Panc1 (cell line): ENCODE measurements around the gene TARBP2. TPM values are rescaled to one million over a fixed set of nuclear protein-coding genes. Genes with fewer than 3 reads are reported as not detected.
"Not testable (repeated sequence)": the region's sequence is repeated elsewhere in the genome, so short reads cannot be mapped to it uniquely, and the experiment has no call there.

Source experiments
- ATAC-seq: fragments of 200-7000 bp; cut with Tn5 transposase; 2 replicates; pipeline ENCODE4 v1.9.1; 2020; ENCODE audit warnings: mild to moderate bottlenecking, moderate library complexity
- BruUV-seq: library from RNA; stranded (reverse); fragments of 400-500 nt; replicated peaks from 2 replicates; lab custom pipeline; 2021; lab: Mats Ljungman, UMichigan
- CTCF ChIA-PET: fragments of 300-600 bp; sonication (Branson Sonifier 250); formaldehyde crosslinking; loops from one replicate; lab custom pipeline; 2022; ENCODE audit warnings: antibody characterized with exemption; lab: Charles Lee
- POLR2A ChIA-PET: fragments of 300-600 bp; sonication (Branson Sonifier 250); formaldehyde crosslinking; loops from one replicate; lab custom pipeline; 2022; ENCODE audit warnings: antibody characterized with exemption; lab: Charles Lee
- DNase-seq: peaks from one replicate; pipeline ENCODE4 v3.0.0-alpha.2; 2010; ENCODE audit warnings: low read depth, low spot score
- H3K27ac ChIP-seq: 2 replicates; pipeline ENCODE4 v1.5.1; 2011; ENCODE audit warnings: mild to moderate bottlenecking, low read length, inconsistent platforms
- H3K27me3 ChIP-seq: fragments of 200-500 bp; sonication (Bioruptor generic); 2 replicates; pipeline ENCODE4 v1.6.0; 2014; ENCODE audit warnings: low read length, inconsistent platforms; ENCODE audit not compliant: control insufficient read depth, insufficient read depth
- H3K36me3 ChIP-seq: fragments of 200-500 bp; sonication (Bioruptor generic); 2 replicates; pipeline ENCODE4 v1.5.1; 2014; ENCODE audit warnings: inconsistent platforms, mild to moderate bottlenecking, low read length, moderate library complexity; ENCODE audit not compliant: control insufficient read depth, insufficient read depth
- H3K4me1 ChIP-seq: 2 replicates; pipeline ENCODE4 v1.5.1; 2011; ENCODE audit warnings: inconsistent platforms, mild to moderate bottlenecking, low read length, moderate library complexity; ENCODE audit not compliant: control insufficient read depth, insufficient read depth
- H3K4me3 ChIP-seq, 2 experiments: 2 replicates each; pipeline ENCODE4 v1.5.1; 2011 to 2012; ENCODE audit warnings: low read depth in 2 of 2, low read length in 2 of 2, mild to moderate bottlenecking in 2 of 2, inconsistent platforms in 1 of 2, moderate library complexity in 1 of 2
- H3K9me3 ChIP-seq: fragments of 200-500 bp; sonication (Bioruptor generic); 2 replicates; pipeline ENCODE4 v1.5.1; 2014; ENCODE audit warnings: low read depth, mild to moderate bottlenecking, inconsistent platforms, low read length, moderate library complexity; ENCODE audit not compliant: control insufficient read depth, insufficient read depth
- POLR2AphosphoS5 ChIP-seq: IDR thresholded peaks from 2 replicates; pipeline ENCODE4 v1.6.1; 2012; ENCODE audit warnings: mild to moderate bottlenecking, low read depth, low read length, moderate library complexity
- SIN3A ChIP-seq: IDR thresholded peaks from 2 replicates; pipeline ENCODE4 v1.6.1; 2012; ENCODE audit warnings: low read depth, mild to moderate bottlenecking, low read length, moderate library complexity, borderline replicate concordance; ENCODE audit not compliant: insufficient read depth
- TCF7L2 ChIP-seq: IDR thresholded peaks from 2 replicates; pipeline ENCODE4 v1.6.1; 2011; ENCODE audit warnings: mild to moderate bottlenecking, low read depth, low read length, inconsistent platforms
- in situ Hi-C: cut with HindIII; loops from 2 replicates; pipeline ENCODE4 v1.10.0; 2016; ENCODE audit warnings: low sequenced_read_pairs, low pct_unique_long_range_greater_than_20kb
- intact Hi-C: fragments of 100-400 bp; cut with micrococcal nuclease; formaldehyde crosslinking; loops from one replicate; pipeline ENCODE4 v1.10.0; 2022; ENCODE audit not compliant: unreplicated experiment
- total RNA-seq: library from RNA; stranded (reverse); gene quantifications from one replicate; pipeline ENCODE4 v1.2.1, GENCODE V29; 2021; ENCODE audit not compliant: unreplicated experiment
- TF ChIP-seq, protein P1 (sequence below): fragments of 450-650 bp; IDR thresholded peaks from 2 replicates; pipeline ENCODE4 v1.5.1; 2017; ENCODE audit warnings: mild to moderate bottlenecking
- TF ChIP-seq, protein P2 (sequence below), 2 experiments: IDR thresholded peaks; 2 replicates each; pipeline ENCODE4 v1.6.1; 2011 to 2012; ENCODE audit warnings: low read depth in 2 of 2, control low read depth in 1 of 2, low read length in 1 of 2, mild to moderate bottlenecking in 1 of 2, moderate library complexity in 1 of 2; ENCODE audit not compliant: insufficient read depth in 1 of 2

The TARBP2 gene
- total RNA-seq, 1 experiment from 2014 or later, result 67.3 TPM

DNA sequence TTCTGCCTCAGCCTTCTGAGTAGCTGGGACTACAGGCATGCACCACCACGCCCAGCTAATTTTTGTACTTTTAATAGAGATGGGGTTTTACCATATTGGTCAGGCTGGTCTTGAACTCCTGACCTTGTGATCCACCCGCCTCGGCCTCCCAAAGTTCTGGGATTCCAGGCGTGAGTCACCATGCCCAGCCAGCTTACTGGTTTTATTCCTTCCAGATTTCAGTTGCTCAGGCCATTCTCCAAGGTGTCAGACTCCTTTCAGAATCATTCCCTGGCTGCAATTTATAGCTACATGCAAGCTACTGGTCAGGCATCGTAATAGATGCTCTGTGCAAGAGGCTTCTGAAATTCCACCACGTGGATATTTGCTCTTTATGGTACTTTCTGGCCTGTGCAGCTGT lies 19.6 kb upstream of the TARBP2 start:
- intact Hi-C loops, H3K27me3 ChIP-seq, H3K9me3 ChIP-seq, DNase-seq, BruUV-seq, H3K27ac ChIP-seq, in situ Hi-C loops, H3K4me3 ChIP-seq, ATAC-seq: not testable (repeated sequence)
- Histone ChIP-seq H3K4me1 (peaks cover 15% of the 10 kb centered on the region), H3K36me3 (peaks cover 39% of the 10 kb centered on the region)
- ChIA-PET POLR2A (interaction anchor here (2.1 kb wide), 1 partner anchor 20 kb away, joined by 6 read pairs; the partner anchor contains the start of gene TARBP2), CTCF (interaction anchor here (0.7 to 1.5 kb wide), 3 partner anchors 27 to 154 kb away, joined by 3 to 15 read pairs (median 8); no protein-coding TSS in a partner anchor)
- 0 out of 2 replicates have a peak, but pooled peaks have one; percentile 25 for TF ChIP-seq POLR2AphosphoS5

DNA sequence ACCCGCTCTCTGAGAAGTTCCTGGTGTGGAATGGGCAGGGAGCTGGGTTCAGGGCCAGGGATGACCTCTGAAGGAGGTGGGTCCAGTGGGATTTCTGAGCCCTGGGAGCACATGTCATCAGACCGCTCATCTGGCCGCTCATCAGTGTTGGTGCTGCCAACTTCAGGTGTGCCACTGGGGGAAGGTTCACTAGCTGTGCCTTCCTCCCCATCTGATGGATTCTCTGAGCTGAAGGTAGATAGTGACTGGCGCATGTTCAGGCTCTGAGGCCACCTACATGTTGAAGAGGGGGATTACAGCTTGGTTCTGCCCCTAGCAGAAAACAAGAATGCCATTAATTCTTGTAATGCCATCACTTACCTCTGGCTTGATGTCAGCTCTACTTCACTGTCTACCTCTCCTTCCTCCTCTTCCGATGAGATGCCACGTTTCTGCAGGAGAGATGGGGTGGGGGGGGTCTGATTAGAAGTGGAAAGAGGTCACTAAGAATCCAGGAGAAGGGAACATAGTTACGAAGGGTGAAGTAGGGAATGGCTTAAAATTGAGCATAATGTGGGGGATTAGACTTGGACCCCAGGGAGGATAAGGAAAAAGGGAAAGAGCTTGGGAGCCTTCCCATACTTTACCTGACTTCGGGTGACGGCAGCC lies 19.0 kb upstream of the TARBP2 start:
- CTCF ChIA-PET, result interaction anchor here (0.6 to 1.5 kb wide), 4 partner anchors 18 to 154 kb away, joined by 3 to 15 read pairs (median 7); no protein-coding TSS in a partner anchor
- Histone ChIP-seq H3K36me3 (peaks cover 33% of the 10 kb centered on the region), H3K4me3 (no peak overlapping the region), H3K27ac (no peak overlapping the region), H3K4me1 (peaks cover 15% of the 10 kb centered on the region), H3K9me3 (no peaks in the 10 kb centered on the region), H3K27me3 (no peaks in the 10 kb centered on the region)
- intact Hi-C loops, result no loop called here
- BruUV-seq, result no TSS peak
- TF ChIP-seq TCF7L2 (no peak), POLR2AphosphoS5 (0 out of 2 replicates have a peak, but pooled peaks have one; percentile 16), SIN3A (no peak)
- TF ChIP-seq, protein P1, sequence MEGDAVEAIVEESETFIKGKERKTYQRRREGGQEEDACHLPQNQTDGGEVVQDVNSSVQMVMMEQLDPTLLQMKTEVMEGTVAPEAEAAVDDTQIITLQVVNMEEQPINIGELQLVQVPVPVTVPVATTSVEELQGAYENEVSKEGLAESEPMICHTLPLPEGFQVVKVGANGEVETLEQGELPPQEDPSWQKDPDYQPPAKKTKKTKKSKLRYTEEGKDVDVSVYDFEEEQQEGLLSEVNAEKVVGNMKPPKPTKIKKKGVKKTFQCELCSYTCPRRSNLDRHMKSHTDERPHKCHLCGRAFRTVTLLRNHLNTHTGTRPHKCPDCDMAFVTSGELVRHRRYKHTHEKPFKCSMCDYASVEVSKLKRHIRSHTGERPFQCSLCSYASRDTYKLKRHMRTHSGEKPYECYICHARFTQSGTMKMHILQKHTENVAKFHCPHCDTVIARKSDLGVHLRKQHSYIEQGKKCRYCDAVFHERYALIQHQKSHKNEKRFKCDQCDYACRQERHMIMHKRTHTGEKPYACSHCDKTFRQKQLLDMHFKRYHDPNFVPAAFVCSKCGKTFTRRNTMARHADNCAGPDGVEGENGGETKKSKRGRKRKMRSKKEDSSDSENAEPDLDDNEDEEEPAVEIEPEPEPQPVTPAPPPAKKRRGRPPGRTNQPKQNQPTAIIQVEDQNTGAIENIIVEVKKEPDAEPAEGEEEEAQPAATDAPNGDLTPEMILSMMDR, result no peak
- TF ChIP-seq, protein P2, sequence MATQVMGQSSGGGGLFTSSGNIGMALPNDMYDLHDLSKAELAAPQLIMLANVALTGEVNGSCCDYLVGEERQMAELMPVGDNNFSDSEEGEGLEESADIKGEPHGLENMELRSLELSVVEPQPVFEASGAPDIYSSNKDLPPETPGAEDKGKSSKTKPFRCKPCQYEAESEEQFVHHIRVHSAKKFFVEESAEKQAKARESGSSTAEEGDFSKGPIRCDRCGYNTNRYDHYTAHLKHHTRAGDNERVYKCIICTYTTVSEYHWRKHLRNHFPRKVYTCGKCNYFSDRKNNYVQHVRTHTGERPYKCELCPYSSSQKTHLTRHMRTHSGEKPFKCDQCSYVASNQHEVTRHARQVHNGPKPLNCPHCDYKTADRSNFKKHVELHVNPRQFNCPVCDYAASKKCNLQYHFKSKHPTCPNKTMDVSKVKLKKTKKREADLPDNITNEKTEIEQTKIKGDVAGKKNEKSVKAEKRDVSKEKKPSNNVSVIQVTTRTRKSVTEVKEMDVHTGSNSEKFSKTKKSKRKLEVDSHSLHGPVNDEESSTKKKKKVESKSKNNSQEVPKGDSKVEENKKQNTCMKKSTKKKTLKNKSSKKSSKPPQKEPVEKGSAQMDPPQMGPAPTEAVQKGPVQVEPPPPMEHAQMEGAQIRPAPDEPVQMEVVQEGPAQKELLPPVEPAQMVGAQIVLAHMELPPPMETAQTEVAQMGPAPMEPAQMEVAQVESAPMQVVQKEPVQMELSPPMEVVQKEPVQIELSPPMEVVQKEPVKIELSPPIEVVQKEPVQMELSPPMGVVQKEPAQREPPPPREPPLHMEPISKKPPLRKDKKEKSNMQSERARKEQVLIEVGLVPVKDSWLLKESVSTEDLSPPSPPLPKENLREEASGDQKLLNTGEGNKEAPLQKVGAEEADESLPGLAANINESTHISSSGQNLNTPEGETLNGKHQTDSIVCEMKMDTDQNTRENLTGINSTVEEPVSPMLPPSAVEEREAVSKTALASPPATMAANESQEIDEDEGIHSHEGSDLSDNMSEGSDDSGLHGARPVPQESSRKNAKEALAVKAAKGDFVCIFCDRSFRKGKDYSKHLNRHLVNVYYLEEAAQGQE (IDR thresholded peaks at IDR 0.05; ENCODE audit: insufficient read depth in 1 of 2, low read depth in 2 of 2, low read length in 1 of 2), result no peak
- no peak for DNase-seq
- in situ Hi-C loops, result no loop called here
- POLR2A ChIA-PET, result interaction anchor here (2.1 kb wide), 1 partner anchor 19 kb away, joined by 6 read pairs; the partner anchor contains the start of gene TARBP2
- peak; percentile 45 for ATAC-seq
